Dermis lymphatic vessel endothelial cell (primary cell): ENCODE measurements around the gene PSTPIP2. TPM values are rescaled to one million over a fixed set of nuclear protein-coding genes. Genes with fewer than 3 reads are reported as not detected.

ENCODE experiments used
- total RNA-seq: library from RNA; depleted of rRNA; stranded (reverse); fragments of >200 nt; gene quantifications from 2 replicates; pipeline ENCODE4 v1.2.1, GENCODE V29; 2014

PSTPIP2 gene, protein sequence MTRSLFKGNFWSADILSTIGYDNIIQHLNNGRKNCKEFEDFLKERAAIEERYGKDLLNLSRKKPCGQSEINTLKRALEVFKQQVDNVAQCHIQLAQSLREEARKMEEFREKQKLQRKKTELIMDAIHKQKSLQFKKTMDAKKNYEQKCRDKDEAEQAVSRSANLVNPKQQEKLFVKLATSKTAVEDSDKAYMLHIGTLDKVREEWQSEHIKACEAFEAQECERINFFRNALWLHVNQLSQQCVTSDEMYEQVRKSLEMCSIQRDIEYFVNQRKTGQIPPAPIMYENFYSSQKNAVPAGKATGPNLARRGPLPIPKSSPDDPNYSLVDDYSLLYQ
- 0.22 and 0.95 TPM in 2 replicates for total RNA-seq

GRCh38 chr18:46071653-46072375 is at the start of gene PSTPIP2:
Gene PSTPIP2 (minus strand): TSS chr18:46072260. CDS start chr18:46072188, 72 bp downstream.

GRCh38 chr18:46104128-46104911 is 32.3 kb upstream of the PSTPIP2 start, which contains the start of gene HAUS1:
Gene HAUS1 (plus strand): TSS chr18:46104385. CDS start chr18:46104412, 27 bp downstream.

GRCh38 chr18:46097801-46098615 is 25.9 kb upstream of the PSTPIP2 start, which contains the start of gene ATP5F1A:
Gene ATP5F1A (minus strand): TSS chr18:46098296. CDS start chr18:46098231, 65 bp downstream.

DNA sequence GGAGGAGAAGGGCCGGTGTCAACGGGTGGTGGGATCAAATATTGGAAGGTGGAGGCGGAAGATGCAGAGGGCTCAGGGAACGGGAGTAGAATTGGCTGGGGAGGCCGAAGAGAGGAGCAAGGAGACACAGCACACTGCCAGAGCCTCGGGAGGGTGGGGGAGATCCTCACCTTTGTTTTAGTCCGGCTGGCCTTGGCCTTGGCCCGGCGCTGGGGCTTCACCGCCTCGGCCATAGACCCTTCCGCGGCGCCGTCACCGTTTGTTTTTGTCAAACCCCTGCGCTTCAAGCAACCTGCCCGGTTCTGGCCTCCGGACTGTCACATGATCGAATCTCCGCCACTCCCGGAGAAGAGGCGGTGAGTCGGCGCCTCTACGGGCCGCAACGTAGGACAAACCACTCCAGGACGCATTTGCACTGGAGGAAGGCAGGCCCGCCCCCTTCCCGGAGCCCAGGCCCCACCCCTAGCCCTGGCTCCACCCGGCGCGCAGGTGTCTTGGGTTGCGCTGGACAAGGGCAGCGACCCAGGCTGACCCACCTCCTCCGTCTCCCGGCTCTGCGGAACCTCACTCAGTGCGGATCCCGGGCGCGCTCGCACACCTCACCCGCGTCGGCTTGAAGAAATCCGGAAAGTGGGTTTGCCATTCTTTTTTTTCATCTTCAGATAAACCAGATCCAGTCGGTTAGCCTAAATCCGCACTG is 104.9 kb downstream of the PSTPIP2 start, which contains the start of gene EPG5:
Gene EPG5, minus strand, starts transcription at position 323 of the 700 bp plus-strand sequence. Its CDS starts 90 bp downstream, at position 233.

Other genes with a start within 250 kb of the PSTPIP2 start
- gene SIGLEC15, start 246.6 kb downstream of the PSTPIP2 start, total RNA-seq, result not detected in 2 replicates
- gene EPG5, start 104.9 kb downstream of the PSTPIP2 start, total RNA-seq, result 9.4 and 14.8 TPM in 2 replicates
- 697 and 829 TPM in 2 replicates for gene ATP5F1A, start 26.0 kb upstream of the PSTPIP2 start, total RNA-seq
- 35.5 and 52.1 TPM in 2 replicates for gene HAUS1, start 32.1 kb upstream of the PSTPIP2 start, total RNA-seq